Neuron (in vitro differentiated cells): Measurements from ENCODE around the gene E2F6.
A peak's percentile ranks its signal among the peaks of the same experiment; 100 is the strongest.

Experiments
- H2AFZ ChIP-seq: one replicate; pipeline ENCODE4 v1.6.1; 2013; ENCODE audit warnings: low read depth, mild to moderate bottlenecking, inconsistent platforms, low read length, moderate library complexity
- H3K27me3 ChIP-seq: one replicate; pipeline ENCODE4 v1.6.1; 2013; ENCODE audit warnings: low read length; ENCODE audit not compliant: insufficient read depth
- H3K36me3 ChIP-seq: one replicate; pipeline ENCODE4 v1.6.1; 2013; ENCODE audit warnings: low read length; ENCODE audit not compliant: insufficient read depth
- H3K4me1 ChIP-seq: one replicate; pipeline ENCODE4 v1.6.1; 2013; ENCODE audit warnings: low read length; ENCODE audit not compliant: insufficient read depth
- H3K4me3 ChIP-seq: 2 replicates; pipeline ENCODE4 v1.5.1; 2013; ENCODE audit warnings: mild to moderate bottlenecking, low read length, moderate library complexity
- H3K9me3 ChIP-seq: one replicate; pipeline ENCODE4 v1.6.1; 2013; ENCODE audit warnings: low read length

The E2F6 gene

GRCh38 chr2:11465485-11466306 is at the start of gene E2F6:
E2F6 (minus strand) TSS chr2:11466161; CDS start chr2:11465879, 282 bp downstream.
- H3K4me3 ChIP-seq, result peak within 1 kb of the TSS; percentile 45
- peaks cover 7% of the 10 kb centered on the region for H3K9me3 ChIP-seq
- peaks cover 20% of the 10 kb centered on the region for H3K36me3 ChIP-seq
- H2AFZ ChIP-seq, result no peak within 1 kb of the TSS
- H3K4me1 ChIP-seq, result peaks cover 11% of the 10 kb centered on the region
- no peaks in the 10 kb centered on the region for H3K27me3 ChIP-seq

- H3K4me1 ChIP-seq, result peaks cover 32% of the 10 kb centered on the region
Observed at GRCh38 chr2:11515490-11515981, 49.6 kb upstream of the E2F6 start.

GRCh38 chr2:11514904-11515303 is 48.9 kb upstream of the E2F6 start:
- H2AFZ ChIP-seq, result no peak overlapping the region
- H3K4me3 ChIP-seq, result no peak overlapping the region
- H3K9me3 ChIP-seq, result peaks cover 2% of the 10 kb centered on the region
- H3K4me1 ChIP-seq, result peaks cover 32% of the 10 kb centered on the region
- no peaks in the 10 kb centered on the region for H3K27me3 ChIP-seq
- H3K36me3 ChIP-seq, result peaks cover 5% of the 10 kb centered on the region

More at GRCh38 chr2:11515490-11515981, 49.6 kb upstream of the E2F6 start:
- H2AFZ ChIP-seq, result no peak overlapping the region
- H3K4me3 ChIP-seq, result no peak overlapping the region
- no peaks in the 10 kb centered on the region for H3K27me3 ChIP-seq
- peaks cover 2% of the 10 kb centered on the region for H3K36me3 ChIP-seq
- H3K9me3 ChIP-seq, result peaks cover 2% of the 10 kb centered on the region

GRCh38 chr2:11514081-11514730 is 48.2 kb upstream of the E2F6 start:
- Histone ChIP-seq H3K4me3 (no peak overlapping the region), H3K9me3 (no peaks in the 10 kb centered on the region), H3K4me1 (peaks cover 32% of the 10 kb centered on the region), H2AFZ (no peak overlapping the region), H3K36me3 (peaks cover 5% of the 10 kb centered on the region), H3K27me3 (no peaks in the 10 kb centered on the region)

GRCh38 chr2:11513319-11513718 is 47.4 kb upstream of the E2F6 start:
- Histone ChIP-seq H3K36me3 (peaks cover 8% of the 10 kb centered on the region), H2AFZ (no peak overlapping the region), H3K4me3 (no peak overlapping the region), H3K4me1 (peaks cover 32% of the 10 kb centered on the region), H3K9me3 (peaks cover 1% of the 10 kb centered on the region), H3K27me3 (no peaks in the 10 kb centered on the region)

- no peak overlapping the region for H2AFZ ChIP-seq
- H3K4me1 ChIP-seq, result peaks cover 28% of the 10 kb centered on the region
- no peak overlapping the region for H3K4me3 ChIP-seq
- H3K36me3 ChIP-seq, result peaks cover 13% of the 10 kb centered on the region
- no peaks in the 10 kb centered on the region for H3K27me3 ChIP-seq
- H3K9me3 ChIP-seq, result peaks cover 3% of the 10 kb centered on the region
Observed at GRCh38 chr2:11512431-11512830, 46.5 kb upstream of the E2F6 start.

- Histone ChIP-seq H3K36me3 (peaks cover 11% of the 10 kb centered on the region), H3K9me3 (peaks cover 5% of the 10 kb centered on the region), H3K4me1 (peaks cover 8% of the 10 kb centered on the region), H3K4me3 (no peak overlapping the region), H3K27me3 (no peaks in the 10 kb centered on the region), H2AFZ (no peak overlapping the region)
Observed at GRCh38 chr2:11509657-11510360, 43.8 kb upstream of the E2F6 start.

- no peak overlapping the region for H3K4me3 ChIP-seq
- H3K27me3 ChIP-seq, result no peaks in the 10 kb centered on the region
- H2AFZ ChIP-seq, result no peak overlapping the region
- H3K36me3 ChIP-seq, result peaks cover 11% of the 10 kb centered on the region
- H3K4me1 ChIP-seq, result peaks cover 3% of the 10 kb centered on the region
- H3K9me3 ChIP-seq, result peaks cover 11% of the 10 kb centered on the region
Observed at GRCh38 chr2:11508279-11508678, 42.3 kb upstream of the E2F6 start.

- no peaks in the 10 kb centered on the region for H3K27me3 ChIP-seq
- H3K4me3 ChIP-seq, result no peak overlapping the region
- H3K36me3 ChIP-seq, result peaks cover 11% of the 10 kb centered on the region
- H2AFZ ChIP-seq, result no peak overlapping the region
- H3K4me1 ChIP-seq, result peaks cover 3% of the 10 kb centered on the region
- peaks cover 17% of the 10 kb centered on the region for H3K9me3 ChIP-seq
Observed at GRCh38 chr2:11507517-11507916, 41.6 kb upstream of the E2F6 start.

- H3K4me3 ChIP-seq, result no peak overlapping the region
- no peaks in the 10 kb centered on the region for H3K27me3 ChIP-seq
Observed at GRCh38 chr2:11506611-11506969, 40.6 kb upstream of the E2F6 start.

GRCh38 chr2:11505652-11506610 is 40.0 kb upstream of the E2F6 start:
- H3K4me1 ChIP-seq, result no peaks in the 10 kb centered on the region
- H3K4me3 ChIP-seq, result no peak overlapping the region
- no peak overlapping the region for H2AFZ ChIP-seq
- peaks cover 17% of the 10 kb centered on the region for H3K9me3 ChIP-seq
- H3K27me3 ChIP-seq, result no peaks in the 10 kb centered on the region
- H3K36me3 ChIP-seq, result peaks cover 11% of the 10 kb centered on the region

More at GRCh38 chr2:11506611-11506969, 40.6 kb upstream of the E2F6 start:
- peaks cover 2% of the 10 kb centered on the region for H3K4me1 ChIP-seq
- H3K36me3 ChIP-seq, result peaks cover 11% of the 10 kb centered on the region
- H3K9me3 ChIP-seq, result peaks cover 17% of the 10 kb centered on the region
- no peak overlapping the region for H2AFZ ChIP-seq

- no peaks in the 10 kb centered on the region for H3K27me3 ChIP-seq
- H3K4me1 ChIP-seq, result peaks cover 13% of the 10 kb centered on the region
- H3K9me3 ChIP-seq, result peaks cover 17% of the 10 kb centered on the region
- no peak overlapping the region for H3K4me3 ChIP-seq
- peaks cover 6% of the 10 kb centered on the region for H3K36me3 ChIP-seq
- no peak overlapping the region for H2AFZ ChIP-seq
Observed at GRCh38 chr2:11503354-11503927, 37.5 kb upstream of the E2F6 start.
